Measurements from ENCODE around the gene TBC1D14. TPM values are rescaled to one million over a fixed set of nuclear protein-coding genes. Genes with fewer than 3 reads are reported as not detected.

Gene TBC1D14
- total and polyA plus RNA-seq, 5 donors = 20.1 to 44.8 (median 41.3) TPM

- DNase-seq (no peak), ATAC-seq (no peak)
- intact Hi-C loops (cut with DNase I) = no loop called here
- no peaks in the 10 kb centered on the region for H3K4me1 ChIP-seq (ENCODE audit: control insufficient read depth, insufficient read depth, low read length)
- no peak overlapping the region for H3K27ac ChIP-seq (ENCODE audit: low read length)
- no peaks in the 10 kb centered on the region for H3K27me3 ChIP-seq (ENCODE audit: control insufficient read depth, insufficient read depth)
- H3K4me3 ChIP-seq (ENCODE audit: low read length) = no peak overlapping the region
- no peaks in the 10 kb centered on the region for H3K9me3 ChIP-seq (ENCODE audit: control insufficient read depth, low read length)
- 90% methylated on average over 10 of the region's 10 CpGs for WGBS
These were observed 146.3 kb downstream of the TBC1D14 start for GRCh38 chr4:7055990-7056325.

GRCh38 chr4:7058792-7059191 lies 149.2 kb downstream of the TBC1D14 start:
- H3K4me1 ChIP-seq (ENCODE audit: control insufficient read depth, insufficient read depth, low read length) = no peaks in the 10 kb centered on the region
- intact Hi-C loops (cut with DNase I) = no loop called here
- 89% methylated on average over 3 of the region's 3 CpGs for WGBS

GRCh38 chr4:7059662-7060061 lies 150.0 kb downstream of the TBC1D14 start:
- ATAC-seq (no peak), DNase-seq (no peak)
- no peak overlapping the region for H3K27ac ChIP-seq (ENCODE audit: low read length)
- no peaks in the 10 kb centered on the region for H3K27me3 ChIP-seq (ENCODE audit: control insufficient read depth, insufficient read depth)
- H3K9me3 ChIP-seq (ENCODE audit: control insufficient read depth, low read length) = no peaks in the 10 kb centered on the region
- intact Hi-C loops (cut with DNase I) = loop anchor here in 1 of 4 donors (10.0 kb wide), 1 partner anchor 65 kb away; no protein-coding TSS in a partner anchor
- 81% methylated on average over 11 of the region's 11 CpGs for WGBS
- no peaks in the 10 kb centered on the region for H3K4me1 ChIP-seq (ENCODE audit: control insufficient read depth, insufficient read depth, low read length)
- H3K4me3 ChIP-seq (ENCODE audit: low read length) = no peak overlapping the region

More at GRCh38 chr4:7058792-7059191, 149.2 kb downstream of the TBC1D14 start:
- Histone ChIP-seq H3K9me3 (ENCODE audit: control insufficient read depth, low read length) (no peaks in the 10 kb centered on the region), H3K4me3 (ENCODE audit: low read length) (no peak overlapping the region), H3K27ac (ENCODE audit: low read length) (no peak overlapping the region), H3K27me3 (ENCODE audit: control insufficient read depth, insufficient read depth) (no peaks in the 10 kb centered on the region)
- ATAC-seq (no peak), DNase-seq (no peak)

GRCh38 chr4:7060346-7061150 lies 150.9 kb downstream of the TBC1D14 start:
- DNase-seq (no peak), ATAC-seq (no peak)
- no peaks in the 10 kb centered on the region for H3K9me3 ChIP-seq (ENCODE audit: control insufficient read depth, low read length)
- H3K27me3 ChIP-seq (ENCODE audit: control insufficient read depth, insufficient read depth) = no peaks in the 10 kb centered on the region
- H3K4me3 ChIP-seq (ENCODE audit: low read length) = no peak overlapping the region
- WGBS = 89% methylated on average over 20 of the region's 20 CpGs
- H3K27ac ChIP-seq (ENCODE audit: low read length) = no peak overlapping the region
- intact Hi-C loops (cut with DNase I) = loop anchor here in 1 of 4 donors (10.0 kb wide), 1 partner anchor 66 kb away; no protein-coding TSS in a partner anchor
- no peaks in the 10 kb centered on the region for H3K4me1 ChIP-seq (ENCODE audit: control insufficient read depth, insufficient read depth, low read length)

GRCh38 chr4:7061815-7062214 lies 152.2 kb downstream of the TBC1D14 start:
- Histone ChIP-seq H3K4me1 (ENCODE audit: control insufficient read depth, insufficient read depth, low read length) (peaks cover 2% of the 10 kb centered on the region), H3K4me3 (ENCODE audit: low read length) (no peak overlapping the region), H3K27me3 (ENCODE audit: control insufficient read depth, insufficient read depth) (no peaks in the 10 kb centered on the region), H3K9me3 (ENCODE audit: control insufficient read depth, low read length) (no peaks in the 10 kb centered on the region), H3K27ac (ENCODE audit: low read length) (no peak overlapping the region)
- 92% methylated on average over 6 of the region's 6 CpGs for WGBS
- ATAC-seq = no peak
- intact Hi-C loops (cut with DNase I) = loop anchor here in 1 of 4 donors (10.0 kb wide), 1 partner anchor 67 kb away; no protein-coding TSS in a partner anchor
- DNase-seq = no peak

GRCh38 chr4:7062816-7063215 lies 153.2 kb downstream of the TBC1D14 start:
- Histone ChIP-seq H3K27me3 (ENCODE audit: control insufficient read depth, insufficient read depth) (no peaks in the 10 kb centered on the region), H3K4me1 (ENCODE audit: control insufficient read depth, insufficient read depth, low read length) (peaks cover 2% of the 10 kb centered on the region), H3K4me3 (ENCODE audit: low read length) (no peak overlapping the region), H3K27ac (ENCODE audit: low read length) (no peak overlapping the region), H3K9me3 (ENCODE audit: control insufficient read depth, low read length) (no peaks in the 10 kb centered on the region)
- no peak for DNase-seq
- intact Hi-C loops (cut with DNase I) = loop anchor here in 1 of 4 donors (10.0 kb wide), 1 partner anchor 68 kb away; no protein-coding TSS in a partner anchor
- ATAC-seq = no peak
- 94% methylated on average over 4 of the region's 4 CpGs for WGBS

- 82% methylated on average over 4 of the region's 4 CpGs for WGBS
- no peak for ATAC-seq
- no peak overlapping the region for H3K27ac ChIP-seq (ENCODE audit: low read length)
- H3K4me3 ChIP-seq (ENCODE audit: low read length) = no peak overlapping the region
- no peaks in the 10 kb centered on the region for H3K9me3 ChIP-seq (ENCODE audit: control insufficient read depth, low read length)
- peaks cover 2% of the 10 kb centered on the region for H3K4me1 ChIP-seq (ENCODE audit: control insufficient read depth, insufficient read depth, low read length)
- intact Hi-C loops (cut with DNase I) = loop anchor here in 1 of 4 donors (10.0 kb wide), 1 partner anchor 69 kb away; no protein-coding TSS in a partner anchor
- peak in 1 of 3 donors; percentile 25 for DNase-seq
- no peaks in the 10 kb centered on the region for H3K27me3 ChIP-seq (ENCODE audit: control insufficient read depth, insufficient read depth)
These were observed 153.7 kb downstream of the TBC1D14 start for GRCh38 chr4:7063362-7063761.

GRCh38 chr4:7066006-7066405 lies 156.4 kb downstream of the TBC1D14 start:
- H3K9me3 ChIP-seq (ENCODE audit: control insufficient read depth, low read length) = no peaks in the 10 kb centered on the region
- H3K27ac ChIP-seq (ENCODE audit: low read length) = no peak overlapping the region
- no peaks in the 10 kb centered on the region for H3K27me3 ChIP-seq (ENCODE audit: control insufficient read depth, insufficient read depth)
- 95% methylated on average over 11 of the region's 11 CpGs for WGBS
- H3K4me1 ChIP-seq (ENCODE audit: control insufficient read depth, insufficient read depth, low read length) = peaks cover 5% of the 10 kb centered on the region
- no peak for DNase-seq
- intact Hi-C loops (cut with DNase I) = loop anchor here in 2 of 4 donors (5.0 to 10.0 kb wide), 2 partner anchors 71 to 154 kb away; no protein-coding TSS in a partner anchor
- no peak for ATAC-seq
- H3K4me3 ChIP-seq (ENCODE audit: low read length) = no peak overlapping the region

- Histone ChIP-seq H3K27ac (ENCODE audit: low read length) (no peak overlapping the region), H3K9me3 (ENCODE audit: control insufficient read depth, low read length) (no peaks in the 10 kb centered on the region), H3K27me3 (ENCODE audit: control insufficient read depth, insufficient read depth) (no peaks in the 10 kb centered on the region), H3K4me3 (ENCODE audit: low read length) (peak overlapping the region; percentile 80), H3K4me1 (ENCODE audit: control insufficient read depth, insufficient read depth, low read length) (peaks cover 5% of the 10 kb centered on the region)
- no peak for DNase-seq
- WGBS = 86% methylated on average over 4 of the region's 4 CpGs
- intact Hi-C loops (cut with DNase I) = loop anchor here in 2 of 4 donors (5.0 to 10.0 kb wide), 2 partner anchors 72 to 154 kb away; no protein-coding TSS in a partner anchor
- no peak for ATAC-seq
These were observed 156.9 kb downstream of the TBC1D14 start for GRCh38 chr4:7066493-7066892.

GRCh38 chr4:7067126-7067451 lies 157.5 kb downstream of the TBC1D14 start:
- Histone ChIP-seq H3K4me3 (ENCODE audit: low read length) (peak overlapping the region; percentile 80), H3K4me1 (ENCODE audit: control insufficient read depth, insufficient read depth, low read length) (peaks cover 5% of the 10 kb centered on the region), H3K27me3 (ENCODE audit: control insufficient read depth, insufficient read depth) (no peaks in the 10 kb centered on the region), H3K27ac (ENCODE audit: low read length) (no peak overlapping the region), H3K9me3 (ENCODE audit: control insufficient read depth, low read length) (no peaks in the 10 kb centered on the region)
- DNase-seq = no peak
- no peak for ATAC-seq
- intact Hi-C loops (cut with DNase I) = loop anchor here in 2 of 4 donors (5.0 to 10.0 kb wide), 2 partner anchors 72 to 155 kb away; no protein-coding TSS in a partner anchor
- 3% methylated on average over 13 of the region's 13 CpGs for WGBS

Measured in right cardiac atrium (tissue), 5 donors.